GM19240 (cell line): Measurements from ENCODE around the gene BSND.

Source experiments
- DNase-seq: peaks from one replicate; pipeline ENCODE4 v3.0.0; 2011; ENCODE audit warnings: low spot score; ENCODE audit not compliant: insufficient read length

BSND gene

DNA sequence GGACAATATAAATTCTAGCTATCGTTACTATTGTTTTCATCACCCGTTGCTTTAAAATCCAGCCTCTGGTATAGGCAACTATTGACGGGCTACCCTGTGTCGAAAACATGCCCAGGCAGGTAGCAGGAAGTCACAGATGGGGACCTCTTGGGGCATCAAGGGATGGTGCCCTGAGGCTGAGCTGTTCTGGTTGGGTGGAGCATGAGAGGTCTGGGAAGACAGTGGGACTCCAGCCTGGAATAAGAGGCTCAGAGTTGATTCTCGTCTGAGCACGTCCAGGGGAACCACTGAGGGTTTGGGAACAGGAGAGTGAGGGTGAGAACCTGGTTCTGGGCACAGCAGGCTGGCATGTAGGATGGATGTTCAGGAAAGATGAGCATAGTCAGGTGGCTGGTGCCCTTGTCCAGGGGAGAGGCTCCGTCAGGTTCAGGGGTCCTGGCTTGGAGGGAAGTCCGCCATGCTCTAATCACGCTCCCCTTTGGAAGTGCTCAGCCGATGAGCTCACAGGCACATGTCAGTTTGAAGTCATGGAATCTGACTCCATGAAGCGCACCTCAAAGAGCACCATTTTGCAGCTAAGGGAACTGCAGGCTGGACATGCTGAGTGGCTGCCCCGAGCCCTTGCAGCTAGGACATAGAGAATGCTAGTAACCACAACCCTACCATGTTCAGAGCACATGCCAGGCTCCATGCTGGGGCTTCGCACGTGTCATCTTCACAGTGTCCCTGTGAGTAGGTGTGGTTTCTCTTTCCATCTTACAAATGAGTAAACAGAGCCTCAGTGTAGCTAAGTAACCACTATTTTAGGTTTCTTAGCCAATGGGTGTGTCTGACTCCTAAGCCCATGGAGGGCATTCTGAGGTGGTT lies 61.6 kb downstream of the BSND start:
- no peak for DNase-seq

DNA sequence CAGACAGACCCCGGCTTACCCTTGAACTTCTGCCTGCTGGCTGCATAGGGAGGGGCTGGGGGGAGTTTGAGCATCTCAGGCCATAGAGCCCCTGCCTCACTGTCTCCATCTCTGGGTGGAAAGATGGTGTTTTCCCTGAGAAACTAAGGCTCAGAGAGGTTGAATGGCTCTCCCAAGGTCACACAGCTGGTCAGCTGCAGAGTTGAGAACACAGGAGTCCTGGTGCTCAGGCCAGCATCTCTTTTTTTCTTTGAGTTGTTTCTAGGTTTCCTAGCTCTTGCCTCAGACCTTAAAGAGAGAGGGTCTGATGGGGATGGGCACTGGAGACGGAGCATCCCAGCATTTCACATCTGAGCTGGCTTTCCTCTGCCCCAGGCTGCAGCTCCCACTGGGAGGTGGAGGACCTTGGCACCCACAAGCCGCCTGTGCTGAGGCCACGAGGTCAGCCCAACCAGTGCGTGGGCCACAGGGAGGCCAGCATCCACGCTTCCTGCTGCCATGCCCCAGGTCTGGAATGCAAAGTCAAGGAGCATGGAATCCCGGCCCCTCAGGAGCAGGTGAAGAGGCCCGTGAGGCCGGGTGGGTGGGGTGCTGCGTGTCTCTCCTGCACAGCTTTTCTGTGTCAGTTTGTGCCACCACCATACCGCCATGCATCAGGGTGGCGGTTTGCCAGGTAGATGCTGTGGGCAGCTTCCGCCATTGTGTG lies 62.4 kb downstream of the BSND start:
- no peak for DNase-seq
